GM23338 (cell line): Measurements from ENCODE around the gene PAX2. TPM values are rescaled to one million over a fixed set of nuclear protein-coding genes. Genes with fewer than 3 reads are reported as not detected.

Experiments
- ATAC-seq: fragments of 200-7000 bp; cut with Tn5 transposase; 3 replicates; pipeline ENCODE4 v1.9.1; 2020
- DNase-seq: peaks from one replicate; pipeline ENCODE4 v3.0.0-alpha.2; 2015; ENCODE audit warnings: low spot score
- H2AFZ ChIP-seq: fragments of 200-600 bp; sonication (generic); 2 replicates; pipeline ENCODE4 v1.8.0; 2016; ENCODE audit warnings: antibody characterized with exemption, mild to moderate bottlenecking, moderate library complexity
- H3F3A ChIP-seq: fragments of 200-600 bp; sonication (generic); replicated peaks from 2 replicates; pipeline ENCODE4 v1.8.0; 2017; ENCODE audit warnings: antibody characterized with exemption, mixed run types, low read depth
- H3K27ac ChIP-seq: fragments of 200-600 bp; sonication (generic); 2 replicates; pipeline ENCODE4 v1.6.1; 2016; ENCODE audit warnings: low read depth
- H3K27me3 ChIP-seq: fragments of 200-600 bp; sonication (generic); 2 replicates; pipeline ENCODE4 v1.8.0; 2016; ENCODE audit warnings: mild to moderate bottlenecking, mixed run types, moderate library complexity; ENCODE audit not compliant: insufficient read depth
- H3K36me3 ChIP-seq: fragments of 200-600 bp; sonication (generic); 2 replicates; pipeline ENCODE4 v1.8.0; 2016; ENCODE audit warnings: mild to moderate bottlenecking; ENCODE audit not compliant: insufficient read depth
- H3K4me1 ChIP-seq: fragments of 200-600 bp; sonication (generic); 2 replicates; pipeline ENCODE4 v1.8.0; 2016; ENCODE audit warnings: mild to moderate bottlenecking, moderate library complexity; ENCODE audit not compliant: insufficient read depth
- H3K4me2 ChIP-seq: fragments of 200-600 bp; sonication (generic); 2 replicates; pipeline ENCODE4 v1.7.1; 2017; ENCODE audit warnings: mixed run types
- H3K4me3 ChIP-seq: fragments of 200-600 bp; sonication (generic); 2 replicates; pipeline ENCODE4 v1.6.1; 2016; ENCODE audit warnings: mixed run types
- H3K79me2 ChIP-seq: fragments of 200-600 bp; sonication (generic); replicated peaks from 2 replicates; pipeline ENCODE4 v1.8.0; 2017; ENCODE audit warnings: mild to moderate bottlenecking; ENCODE audit not compliant: insufficient read depth
- H3K9me2 ChIP-seq: fragments of 200-600 bp; sonication (generic); 2 replicates; pipeline ENCODE4 v1.8.0; 2017; ENCODE audit not compliant: insufficient read depth
- H4K20me1 ChIP-seq: fragments of 200-600 bp; sonication (generic); replicated peaks from 2 replicates; pipeline ENCODE4 v1.8.0; 2017; ENCODE audit warnings: mild to moderate bottlenecking; ENCODE audit not compliant: insufficient read depth
- H3K27ac Mint-ChIP-seq: 2 replicates; pipeline ENCODE4 v1.8.0; 2020; ENCODE audit warnings: inconsistent platforms, mild to moderate bottlenecking, moderate library complexity, mixed read lengths
- H3K27me3 Mint-ChIP-seq: 3 replicates; pipeline ENCODE4 v1.8.0; 2022; ENCODE audit warnings: low read depth, mild to moderate bottlenecking, moderate library complexity, mixed read lengths, inconsistent platforms; ENCODE audit not compliant: insufficient read depth, poor library complexity
- H3K36me3 Mint-ChIP-seq: 3 replicates; pipeline ENCODE4 v1.8.0; 2021; ENCODE audit warnings: low read depth, mild to moderate bottlenecking, inconsistent platforms, moderate library complexity, mixed read lengths
- H3K4me1 Mint-ChIP-seq: 3 replicates; pipeline ENCODE4 v1.8.0; 2020; ENCODE audit warnings: mild to moderate bottlenecking, inconsistent platforms, mixed read lengths
- H3K4me3 Mint-ChIP-seq: 3 replicates; pipeline ENCODE4 v1.8.0; 2021; ENCODE audit warnings: moderate library complexity, mild to moderate bottlenecking, inconsistent platforms, mixed read lengths
- H3K9me3 Mint-ChIP-seq: 3 replicates; pipeline ENCODE4 v1.8.0; 2020; ENCODE audit warnings: moderate library complexity, mild to moderate bottlenecking, inconsistent platforms, mixed read lengths
- CREB1 ChIP-seq: fragments of 250-450 bp; sonication (Bioruptor Pico); IDR thresholded peaks from 2 replicates; pipeline ENCODE4 v1.5.0; 2020; ENCODE audit warnings: low read depth, mild to moderate bottlenecking, moderate library complexity
- CTCF ChIP-seq, 2 experiments: fragments of 200-600 bp in 1 of 2; sonication (generic) in 1 of 2; conservative IDR thresholded peaks; 2 replicates each; pipeline versions ENCODE4 v1.5.1 to v1.6.1; 2016 to 2017; ENCODE audit warnings: antibody characterized with exemption in 2 of 2, low read depth in 2 of 2, mild to moderate bottlenecking in 2 of 2, moderate library complexity in 1 of 2
- EZH2 ChIP-seq: fragments of 200-600 bp; sonication (generic); IDR thresholded peaks from one replicate; pipeline ENCODE4 v1.8.0; 2017; ENCODE audit warnings: antibody characterized with exemption, mild to moderate bottlenecking, low read depth; ENCODE audit not compliant: unreplicated experiment
- EZH2phosphoT487 ChIP-seq: fragments of 200-600 bp; sonication (generic); IDR thresholded peaks from one replicate; pipeline ENCODE4 v1.8.1; 2018; ENCODE audit warnings: antibody characterized with exemption; ENCODE audit not compliant: unreplicated experiment
- JUNB ChIP-seq: IDR thresholded peaks from one replicate; pipeline ENCODE4 v1.6.1; 2016; ENCODE audit warnings: antibody characterized with exemption; ENCODE audit not compliant: unreplicated experiment
- NANOG ChIP-seq: IDR thresholded peaks from 2 replicates; pipeline ENCODE4 v1.6.1; 2016; ENCODE audit warnings: antibody characterized with exemption, borderline replicate concordance
- POLR2AphosphoS5 ChIP-seq: IDR thresholded peaks from 2 replicates; pipeline ENCODE4 v1.6.1; 2016; ENCODE audit warnings: antibody characterized with exemption, low read depth
- REST ChIP-seq: IDR thresholded peaks from one replicate; pipeline ENCODE4 v1.6.1; 2018; ENCODE audit warnings: antibody characterized with exemption; ENCODE audit not compliant: unreplicated experiment
- STAT1 ChIP-seq: IDR thresholded peaks from one replicate; pipeline ENCODE4 v1.6.1; 2016; ENCODE audit warnings: antibody characterized with exemption; ENCODE audit not compliant: unreplicated experiment
- ZNF114 ChIP-seq: fragments of 250-450 bp; sonication (Bioruptor Pico); IDR thresholded peaks from 2 replicates; pipeline ENCODE4 v1.5.0; 2020; ENCODE audit warnings: mild to moderate bottlenecking, moderate library complexity
- ZNF331 ChIP-seq: fragments of 250-450 bp; sonication (Bioruptor Pico); IDR thresholded peaks from 2 replicates; pipeline ENCODE4 v1.5.0; 2020; ENCODE audit warnings: low read depth, mild to moderate bottlenecking, moderate library complexity
- polyA plus RNA-seq: library from polyadenylated mRNA; unstranded; fragments of >200 nt; fragmentation: Nextera tagmentation; extraction: Ambion mirVana; gene quantifications from 2 replicates; pipeline ENCODE4 v1.2.1, GENCODE V29; 2016
- total RNA-seq: library from RNA; depleted of rRNA; stranded (reverse); fragments of >200 nt; shearing (Covaris generic); gene quantifications from 2 replicates; pipeline ENCODE4 v1.2.3, GENCODE V29; 2014
- TF ChIP-seq, protein P1 (sequence below): IDR thresholded peaks from 2 replicates; pipeline ENCODE4 v1.6.1; 2016; ENCODE audit warnings: antibody characterized with exemption

PAX2 gene
- total and polyA plus RNA-seq, 2 experiments from 2014 or later = not detected

- H3K9me2 ChIP-seq = no peaks in the 10 kb centered on the region
- H3K4me2 ChIP-seq = no peak overlapping the region
- H3K9me3 Mint-ChIP-seq = no peaks in the 10 kb centered on the region
- peaks cover 14% of the 10 kb centered on the region; the same call in 1 of the 2 replicates for H3K4me1 ChIP-seq
- H3K27ac Mint-ChIP-seq = no peak overlapping the region
- no peak overlapping the region for H3K4me3 ChIP-seq
- H3K27me3 ChIP-seq = 0 out of 2 replicates have a peak, but pooled peaks cover 7% of the 10 kb centered on the region
- H2AFZ ChIP-seq = no peak overlapping the region
- no peak for TF ChIP-seq JUNB
- TF ChIP-seq NANOG = no peak
- TF ChIP-seq, protein P1, sequence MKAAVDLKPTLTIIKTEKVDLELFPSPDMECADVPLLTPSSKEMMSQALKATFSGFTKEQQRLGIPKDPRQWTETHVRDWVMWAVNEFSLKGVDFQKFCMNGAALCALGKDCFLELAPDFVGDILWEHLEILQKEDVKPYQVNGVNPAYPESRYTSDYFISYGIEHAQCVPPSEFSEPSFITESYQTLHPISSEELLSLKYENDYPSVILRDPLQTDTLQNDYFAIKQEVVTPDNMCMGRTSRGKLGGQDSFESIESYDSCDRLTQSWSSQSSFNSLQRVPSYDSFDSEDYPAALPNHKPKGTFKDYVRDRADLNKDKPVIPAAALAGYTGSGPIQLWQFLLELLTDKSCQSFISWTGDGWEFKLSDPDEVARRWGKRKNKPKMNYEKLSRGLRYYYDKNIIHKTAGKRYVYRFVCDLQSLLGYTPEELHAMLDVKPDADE = no peak
- no peak for TF ChIP-seq REST
- TF ChIP-seq ZNF114 (CRISPR knock-in tag) = no peak
- no peak for TF ChIP-seq CREB1
- TF ChIP-seq EZH2phosphoT487 = no peak
- TF ChIP-seq POLR2AphosphoS5 = no peak
- no peaks in the 10 kb centered on the region for H3K36me3 Mint-ChIP-seq
- no peak overlapping the region for H3K4me3 Mint-ChIP-seq
- H3K79me2 ChIP-seq = no peaks in the 10 kb centered on the region
- H3K36me3 ChIP-seq = no peaks in the 10 kb centered on the region
- H3F3A ChIP-seq = no peaks in the 10 kb centered on the region
- DNase-seq (no peak), ATAC-seq (no peak)
- peaks cover 23% of the 10 kb centered on the region for H3K4me1 Mint-ChIP-seq
- no peak overlapping the region for H3K27ac ChIP-seq
- peaks cover 23% of the 10 kb centered on the region for H3K27me3 Mint-ChIP-seq
- no peaks in the 10 kb centered on the region for H4K20me1 ChIP-seq
These were observed 60.9 kb downstream of the PAX2 start for GRCh38 chr10:100806356-100806645.

GRCh38 chr10:100807241-100807951 lies 62.0 kb downstream of the PAX2 start:
- H3F3A ChIP-seq = no peaks in the 10 kb centered on the region
- no peak overlapping the region for H3K27ac ChIP-seq
- H3K79me2 ChIP-seq = no peaks in the 10 kb centered on the region
- DNase-seq (no peak), ATAC-seq (no peak)
- H3K9me2 ChIP-seq = no peaks in the 10 kb centered on the region
- H3K4me1 Mint-ChIP-seq = peaks cover 23% of the 10 kb centered on the region
- no peaks in the 10 kb centered on the region for H3K36me3 Mint-ChIP-seq
- no peak overlapping the region for H3K4me3 ChIP-seq
- H3K27ac Mint-ChIP-seq = no peak overlapping the region
- H2AFZ ChIP-seq = no peak overlapping the region
- peaks cover 23% of the 10 kb centered on the region for H3K27me3 Mint-ChIP-seq
- peaks cover 14% of the 10 kb centered on the region; the same call in 1 of the 2 replicates for H3K4me1 ChIP-seq
- no peaks in the 10 kb centered on the region for H3K9me3 Mint-ChIP-seq
- H3K4me3 Mint-ChIP-seq = no peak overlapping the region
- H4K20me1 ChIP-seq = no peaks in the 10 kb centered on the region
- H3K4me2 ChIP-seq = no peak overlapping the region
- H3K36me3 ChIP-seq = no peaks in the 10 kb centered on the region
- H3K27me3 ChIP-seq = peaks cover 7% of the 10 kb centered on the region; the same call in 1 of the 2 replicates
- TF ChIP-seq JUNB = no peak
- TF ChIP-seq CTCF (conservative IDR thresholded peaks at IDR 0.05; ENCODE audit: low read depth in 2 of 2) = no peak
- TF ChIP-seq EZH2phosphoT487 = no peak
- no peak for TF ChIP-seq CREB1
- no peak for TF ChIP-seq POLR2AphosphoS5
- no peak for TF ChIP-seq EZH2
- no peak for TF ChIP-seq REST
- no peak for TF ChIP-seq ZNF331
- TF ChIP-seq STAT1 = no peak
